MCF 10A (cell line): Measurements from ENCODE around the gene LENG9. TPM values are rescaled to one million over a fixed set of nuclear protein-coding genes. Genes with fewer than 3 reads are reported as not detected.

Experiments used
- BruUV-seq: library from RNA; stranded (reverse); fragments of 400-500 nt; replicated peaks from 2 replicates; lab custom pipeline; 2021; lab: Mats Ljungman, UMichigan
- CTCF ChIA-PET: fragments of 300-600 bp; sonication (Branson Sonifier 250); formaldehyde crosslinking; extraction: SDS; loops from one replicate; lab custom pipeline; 2021; ENCODE audit warnings: antibody characterized with exemption, inconsistent platforms; lab: Yijun Ruan, JAX
- POLR2A ChIA-PET: fragments of 300-600, 350-650 bp; sonication (Branson Sonifier 250); formaldehyde crosslinking; extraction: SDS; loops from one replicate; lab custom pipeline; 2020; ENCODE audit warnings: antibody characterized with exemption, inconsistent platforms; lab: Yijun Ruan, JAX
- DNase-seq: peaks from one replicate; pipeline ENCODE4 v3.0.0-alpha.2; 2018; ENCODE audit not compliant: unreplicated experiment
- H3K27ac Mint-ChIP-seq: one replicate; pipeline ENCODE4 v1.8.0; 2022; ENCODE audit warnings: mild to moderate bottlenecking, low read depth, mixed read lengths; ENCODE audit not compliant: unreplicated experiment
- H3K27me3 Mint-ChIP-seq: one replicate; pipeline ENCODE4 v1.8.0; 2022; ENCODE audit warnings: mixed read lengths; ENCODE audit not compliant: insufficient read depth, unreplicated experiment
- H3K36me3 Mint-ChIP-seq: one replicate; pipeline ENCODE4 v1.8.0; 2022; ENCODE audit warnings: mild to moderate bottlenecking, moderate library complexity, mixed read lengths; ENCODE audit not compliant: insufficient read depth, unreplicated experiment
- H3K4me1 Mint-ChIP-seq: one replicate; pipeline ENCODE4 v1.8.0; 2022; ENCODE audit warnings: mixed read lengths; ENCODE audit not compliant: insufficient read depth, unreplicated experiment
- H3K4me3 Mint-ChIP-seq: one replicate; pipeline ENCODE4 v1.8.0; 2022; ENCODE audit warnings: mild to moderate bottlenecking, moderate library complexity, mixed read lengths; ENCODE audit not compliant: unreplicated experiment
- H3K9me3 Mint-ChIP-seq: one replicate; pipeline ENCODE4 v1.8.0; 2022; ENCODE audit warnings: mixed read lengths; ENCODE audit not compliant: unreplicated experiment
- CTCF ChIP-seq: fragments of 200-600 bp; IDR thresholded peaks from one replicate; pipeline ENCODE4 v1.8.0; 2022; ENCODE audit warnings: antibody characterized with exemption, mild to moderate bottlenecking; ENCODE audit not compliant: unreplicated experiment
- intact Hi-C: fragments of 100-400 bp; cut with micrococcal nuclease; formaldehyde crosslinking; loops from 2 replicates; pipeline ENCODE4 v1.14.1; 2022
- total RNA-seq: library from RNA; stranded (reverse); gene quantifications from 2 replicates; pipeline ENCODE4 v1.2.3, GENCODE V29; 2022

Gene LENG9
- total RNA-seq, 1 experiment from 2014 or later, result 9.3 TPM

GRCh38 chr19:54432144-54432738 is 31.3 kb downstream of the LENG9 start:
- CTCF ChIA-PET, result interaction anchor here (0.5 to 1.4 kb wide), 4 partner anchors 15 to 195 kb away, joined by 3 read pairs; no protein-coding TSS in a partner anchor
- Mint-ChIP-seq H3K4me1 (peaks cover 14% of the 10 kb centered on the region), H3K36me3 (peaks cover 22% of the 10 kb centered on the region), H3K4me3 (no peak overlapping the region), H3K27me3 (no peaks in the 10 kb centered on the region), H3K27ac (no peak overlapping the region), H3K9me3 (no peaks in the 10 kb centered on the region)
- BruUV-seq, result no TSS peak
- DNase-seq, result peak; percentile 18
- POLR2A ChIA-PET, result interaction anchor here (0.7 to 4.8 kb wide), 3 partner anchors 8 to 1239 kb away, joined by 3 to 29 read pairs (median 3); partner anchors contain the start of gene LENG8
- no peak for TF ChIP-seq CTCF
- intact Hi-C loops, result no loop called here

DNA sequence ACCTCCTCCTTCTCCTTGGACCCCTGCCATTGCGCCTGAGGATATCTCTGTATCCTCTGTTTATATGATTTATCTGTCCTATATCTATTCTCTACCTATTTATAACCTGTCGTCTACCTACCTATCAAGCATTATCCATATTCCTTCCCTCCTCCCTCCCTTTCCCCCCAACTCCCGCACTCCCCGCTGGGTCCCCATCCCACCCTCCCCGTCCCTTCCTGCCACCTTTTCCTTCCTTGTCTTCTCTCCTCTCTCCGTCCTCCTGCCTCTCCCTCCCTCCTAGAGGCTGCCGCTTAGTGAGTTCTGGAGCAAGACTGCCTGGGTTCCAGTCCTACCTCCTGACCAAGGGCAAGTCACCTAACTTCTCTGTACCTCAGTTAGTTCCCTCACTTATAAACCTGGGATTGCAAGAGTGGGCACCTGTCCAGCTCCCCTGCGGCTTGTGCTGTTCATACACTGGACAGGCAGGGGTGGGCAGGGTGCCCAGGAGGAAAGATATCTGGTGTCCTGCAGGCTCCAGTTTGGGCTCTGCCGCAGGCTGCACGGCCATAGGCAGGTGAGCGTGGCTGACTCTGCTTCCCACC is 32.2 kb downstream of the LENG9 start:
- TF ChIP-seq CTCF, result no peak
- CTCF ChIA-PET, result interaction anchor here (0.5 to 1.4 kb wide), 3 partner anchors 16 to 194 kb away, joined by 3 read pairs; no protein-coding TSS in a partner anchor
- H3K4me1 Mint-ChIP-seq, result peaks cover 14% of the 10 kb centered on the region
- peak overlapping the region; percentile 48 for H3K4me3 Mint-ChIP-seq
- H3K27me3 Mint-ChIP-seq, result peaks cover 5% of the 10 kb centered on the region
- H3K9me3 Mint-ChIP-seq, result no peaks in the 10 kb centered on the region
- no peak overlapping the region for H3K27ac Mint-ChIP-seq
- POLR2A ChIA-PET, result interaction anchor here (1.0 to 4.8 kb wide), 2 partner anchors 9 to 18 kb away, joined by 3 to 29 read pairs; partner anchors contain the start of gene LENG8
- H3K36me3 Mint-ChIP-seq, result peaks cover 16% of the 10 kb centered on the region
- peak; percentile 88 for DNase-seq
- intact Hi-C loops, result no loop called here
- BruUV-seq, result no TSS peak

- H3K27me3 Mint-ChIP-seq, result peaks cover 13% of the 10 kb centered on the region
- H3K9me3 Mint-ChIP-seq, result no peaks in the 10 kb centered on the region
- peaks cover 14% of the 10 kb centered on the region for H3K4me1 Mint-ChIP-seq
- no peak for TF ChIP-seq CTCF
- H3K4me3 Mint-ChIP-seq, result peak overlapping the region; percentile 48
- ChIA-PET POLR2A (interaction anchor here (4.8 kb wide), 1 partner anchor 19 kb away, joined by 29 read pairs; the partner anchor contains the start of gene LENG8), CTCF (no interaction called here)
- H3K27ac Mint-ChIP-seq, result no peak overlapping the region
- no TSS peak for BruUV-seq
- peak; percentile 34 for DNase-seq
- intact Hi-C loops, result no loop called here
- H3K36me3 Mint-ChIP-seq, result peaks cover 16% of the 10 kb centered on the region
Observed at GRCh38 chr19:54430306-54431254, 33.0 kb downstream of the LENG9 start.
